OCI-LY3 (cell line): ENCODE data around the gene ANKRD13D.

Source experiments
- H2AFZ ChIP-seq: fragments of 200-600, 300-600 bp; shearing (Covaris generic); 2 replicates; pipeline ENCODE4 v1.6.0; 2014; ENCODE audit warnings: antibody characterized with exemption, low read depth, low read length
- H3K27ac ChIP-seq: fragments of 200-600, 300-600 bp; sonication (generic); 2 replicates; pipeline ENCODE4 v1.5.1; 2014; ENCODE audit warnings: mild to moderate bottlenecking, low read length, moderate library complexity, mixed read lengths
- H3K27me3 ChIP-seq: fragments of 200-600, 300-600 bp; sonication (generic); 2 replicates; pipeline ENCODE4 v1.6.1; 2014; ENCODE audit warnings: low read depth, low read length, mixed read lengths
- H3K36me3 ChIP-seq: fragments of 200-600, 300-600 bp; sonication (generic); replicated peaks from 2 replicates; pipeline ENCODE3; 2014; ENCODE audit warnings: low read depth, low read length, mixed read lengths
- H3K4me1 ChIP-seq: fragments of 300-600, 200-600 bp; sonication (generic); 2 replicates; pipeline ENCODE4 v1.6.1; 2014; ENCODE audit warnings: low read length, mixed read lengths
- H3K4me2 ChIP-seq: fragments of 200-600, 300-600 bp; sonication (generic); 2 replicates; pipeline ENCODE4 v1.6.1; 2014; ENCODE audit warnings: low read length, mixed read lengths
- H3K4me3 ChIP-seq: fragments of 300-600, 200-600 bp; sonication (generic); 2 replicates; pipeline ENCODE4 v1.5.1; 2014; ENCODE audit warnings: antibody characterized with exemption, mild to moderate bottlenecking, low read length, moderate library complexity
- H3K79me2 ChIP-seq: fragments of 300-600, 200-600 bp; shearing (Covaris generic); 2 replicates; pipeline ENCODE4 v1.6.1; 2014; ENCODE audit warnings: mild to moderate bottlenecking, low read length, mixed read lengths
- H3K9ac ChIP-seq: fragments of 300-600, 200-600 bp; shearing (Covaris generic); 2 replicates; pipeline ENCODE4 v1.6.0; 2014; ENCODE audit warnings: mild to moderate bottlenecking, low read length, moderate library complexity
- H3K9me3 ChIP-seq: fragments of 200-600, 300-600 bp; shearing (Covaris generic); 2 replicates; pipeline ENCODE4 v1.6.1; 2014; ENCODE audit warnings: low read length, mixed read lengths; ENCODE audit not compliant: insufficient read depth
- H4K20me1 ChIP-seq: fragments of 200-600, 300-600 bp; sonication (generic); 2 replicates; pipeline ENCODE4 v1.6.1; 2016; ENCODE audit warnings: low read length, mixed read lengths; ENCODE audit not compliant: insufficient read depth
- EZH2phosphoT487 ChIP-seq: fragments of 200-600 bp; shearing (Covaris generic); IDR thresholded peaks from 2 replicates; pipeline ENCODE4 v1.6.1; 2018; ENCODE audit warnings: antibody characterized with exemption, mixed run types, low read depth
- TF ChIP-seq, protein P1 (sequence below): fragments of 200-600, 300-600 bp; sonication (generic); IDR thresholded peaks from 2 replicates; pipeline ENCODE4 v1.5.1; 2014; ENCODE audit warnings: antibody characterized with exemption, low read length, low read depth

ANKRD13D gene

DNA sequence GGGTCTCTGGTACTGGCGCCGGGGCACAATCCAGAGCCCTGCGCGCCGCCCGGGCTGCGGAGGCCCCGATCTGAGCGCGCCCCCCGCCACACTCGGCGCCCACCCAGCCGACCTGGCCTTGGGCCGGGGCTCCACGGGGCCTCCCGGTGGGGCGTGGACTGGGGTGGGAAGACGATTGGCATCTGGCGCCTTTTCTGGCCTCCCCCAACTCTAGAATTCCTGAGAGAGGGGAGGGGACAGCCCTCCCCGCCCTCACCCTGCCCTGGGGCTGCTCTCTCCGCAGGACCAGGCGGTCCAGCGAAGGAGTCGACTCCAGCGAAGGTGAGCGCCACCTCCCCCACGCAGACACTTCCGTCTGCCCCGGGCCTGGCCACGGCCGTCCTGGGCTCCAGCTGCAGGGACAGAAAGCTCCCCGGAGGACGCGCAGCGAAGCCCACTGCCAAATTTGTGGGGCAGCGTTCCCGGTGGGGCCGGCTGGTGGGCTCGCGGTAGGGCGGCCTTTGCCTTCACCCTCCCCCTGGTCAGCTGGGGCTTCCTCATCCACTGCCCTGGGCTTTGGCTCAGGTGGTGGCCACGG is 14.8 kb downstream of the ANKRD13D start:
- TF ChIP-seq EZH2phosphoT487 = no peak
- TF ChIP-seq, protein P1, sequence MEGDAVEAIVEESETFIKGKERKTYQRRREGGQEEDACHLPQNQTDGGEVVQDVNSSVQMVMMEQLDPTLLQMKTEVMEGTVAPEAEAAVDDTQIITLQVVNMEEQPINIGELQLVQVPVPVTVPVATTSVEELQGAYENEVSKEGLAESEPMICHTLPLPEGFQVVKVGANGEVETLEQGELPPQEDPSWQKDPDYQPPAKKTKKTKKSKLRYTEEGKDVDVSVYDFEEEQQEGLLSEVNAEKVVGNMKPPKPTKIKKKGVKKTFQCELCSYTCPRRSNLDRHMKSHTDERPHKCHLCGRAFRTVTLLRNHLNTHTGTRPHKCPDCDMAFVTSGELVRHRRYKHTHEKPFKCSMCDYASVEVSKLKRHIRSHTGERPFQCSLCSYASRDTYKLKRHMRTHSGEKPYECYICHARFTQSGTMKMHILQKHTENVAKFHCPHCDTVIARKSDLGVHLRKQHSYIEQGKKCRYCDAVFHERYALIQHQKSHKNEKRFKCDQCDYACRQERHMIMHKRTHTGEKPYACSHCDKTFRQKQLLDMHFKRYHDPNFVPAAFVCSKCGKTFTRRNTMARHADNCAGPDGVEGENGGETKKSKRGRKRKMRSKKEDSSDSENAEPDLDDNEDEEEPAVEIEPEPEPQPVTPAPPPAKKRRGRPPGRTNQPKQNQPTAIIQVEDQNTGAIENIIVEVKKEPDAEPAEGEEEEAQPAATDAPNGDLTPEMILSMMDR = no peak
- Histone ChIP-seq H3K27me3 (no peaks in the 10 kb centered on the region), H3K36me3 (peaks cover 27% of the 10 kb centered on the region)

DNA sequence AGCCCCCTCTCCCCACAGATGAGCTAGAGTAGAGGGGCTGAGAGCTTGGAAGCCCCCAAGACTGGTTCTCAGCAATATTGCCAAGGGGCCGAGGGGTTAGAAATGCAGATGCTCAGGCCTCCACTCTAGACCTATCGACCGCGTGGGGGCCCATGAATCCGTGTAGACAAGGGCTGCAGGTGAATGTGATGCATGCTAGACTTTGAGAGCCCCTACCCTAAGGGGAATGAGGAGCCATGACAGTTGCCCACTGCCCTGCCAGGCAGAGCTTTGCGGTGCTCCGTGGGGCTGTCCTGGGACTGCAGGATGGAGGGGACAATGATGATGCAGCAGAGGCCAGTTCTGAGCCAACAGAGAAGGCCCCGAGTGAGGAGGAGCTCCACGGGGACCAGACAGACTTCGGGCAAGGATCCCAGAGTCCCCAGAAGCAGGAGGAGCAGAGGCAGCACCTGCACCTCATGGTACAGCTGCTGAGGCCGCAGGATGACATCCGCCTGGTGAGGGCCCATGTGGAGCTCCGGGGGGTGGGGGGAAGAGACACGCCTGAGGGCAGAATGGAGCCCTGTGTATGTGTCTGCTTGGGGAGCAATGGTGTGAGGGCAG is 15.5 kb downstream of the ANKRD13D start:
- H3K4me3 ChIP-seq = no peak overlapping the region
- peaks cover 21% of the 10 kb centered on the region for H3K36me3 ChIP-seq
- H3K27ac ChIP-seq = no peak overlapping the region
- H3K9me3 ChIP-seq = no peaks in the 10 kb centered on the region
- H2AFZ ChIP-seq = no peak overlapping the region
- no peak for TF ChIP-seq EZH2phosphoT487
- TF ChIP-seq, protein P1 = no peak
- no peaks in the 10 kb centered on the region for H4K20me1 ChIP-seq
- no peaks in the 10 kb centered on the region for H3K4me1 ChIP-seq
- H3K9ac ChIP-seq = no peak overlapping the region
- no peak overlapping the region for H3K4me2 ChIP-seq
- H3K27me3 ChIP-seq = no peaks in the 10 kb centered on the region
- H3K79me2 ChIP-seq = no peaks in the 10 kb centered on the region

More for the DNA sequence above, 14.8 kb downstream of the ANKRD13D start:
- H4K20me1 ChIP-seq = no peaks in the 10 kb centered on the region
- H3K4me1 ChIP-seq = no peaks in the 10 kb centered on the region
- H3K4me2 ChIP-seq = no peak overlapping the region
- H3K9ac ChIP-seq = no peak overlapping the region
- H3K79me2 ChIP-seq = no peaks in the 10 kb centered on the region
- no peak overlapping the region for H3K4me3 ChIP-seq
- no peak overlapping the region for H3K27ac ChIP-seq
- no peaks in the 10 kb centered on the region for H3K9me3 ChIP-seq
- H2AFZ ChIP-seq = no peak overlapping the region

DNA sequence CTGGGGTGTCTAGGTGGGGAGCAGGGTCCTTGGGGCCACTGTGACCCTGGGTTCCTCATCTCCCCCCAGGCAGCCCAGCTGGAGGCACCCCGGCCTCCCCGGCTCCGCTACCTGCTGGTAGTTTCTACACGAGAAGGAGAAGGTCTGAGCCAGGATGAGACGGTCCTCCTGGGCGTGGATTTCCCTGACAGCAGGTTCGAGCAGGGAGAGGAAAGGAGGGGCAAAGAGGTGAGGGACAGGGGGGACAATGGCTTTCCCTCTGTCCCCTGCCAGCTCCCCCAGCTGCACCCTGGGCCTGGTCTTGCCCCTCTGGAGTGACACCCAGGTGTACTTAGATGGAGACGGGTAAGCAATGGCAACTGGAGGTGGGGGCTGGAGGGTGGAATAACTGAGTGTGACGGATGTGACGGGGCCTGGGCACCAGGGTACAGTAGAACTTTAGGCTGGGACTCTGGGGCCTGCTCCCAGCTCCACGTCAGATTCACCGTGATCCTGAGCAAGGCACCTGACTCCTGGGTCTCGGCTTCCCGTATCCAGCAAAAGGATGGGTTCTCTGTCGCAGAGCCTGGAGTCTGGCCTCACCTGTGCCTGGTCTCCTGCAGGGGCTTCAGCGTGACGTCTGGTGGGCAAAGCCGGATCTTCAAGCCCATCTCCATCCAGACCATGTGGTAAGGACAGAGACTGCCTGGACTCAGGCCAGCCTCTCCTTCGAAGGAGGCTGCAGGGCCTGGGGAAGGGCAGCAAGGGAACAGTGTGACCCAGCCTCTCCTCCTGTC is 17.9 kb downstream of the ANKRD13D start:
- H2AFZ ChIP-seq = no peak overlapping the region
- peaks cover 6% of the 10 kb centered on the region for H3K36me3 ChIP-seq
- H3K4me2 ChIP-seq = no peak overlapping the region
- no peak overlapping the region for H3K9ac ChIP-seq
- H3K9me3 ChIP-seq = no peaks in the 10 kb centered on the region
- no peaks in the 10 kb centered on the region for H4K20me1 ChIP-seq
- H3K4me1 ChIP-seq = no peaks in the 10 kb centered on the region
- TF ChIP-seq, protein P1 = no peak
- TF ChIP-seq EZH2phosphoT487 = no peak
- H3K4me3 ChIP-seq = no peak overlapping the region
- H3K27me3 ChIP-seq = no peaks in the 10 kb centered on the region
- no peak overlapping the region for H3K27ac ChIP-seq
- no peaks in the 10 kb centered on the region for H3K79me2 ChIP-seq

DNA sequence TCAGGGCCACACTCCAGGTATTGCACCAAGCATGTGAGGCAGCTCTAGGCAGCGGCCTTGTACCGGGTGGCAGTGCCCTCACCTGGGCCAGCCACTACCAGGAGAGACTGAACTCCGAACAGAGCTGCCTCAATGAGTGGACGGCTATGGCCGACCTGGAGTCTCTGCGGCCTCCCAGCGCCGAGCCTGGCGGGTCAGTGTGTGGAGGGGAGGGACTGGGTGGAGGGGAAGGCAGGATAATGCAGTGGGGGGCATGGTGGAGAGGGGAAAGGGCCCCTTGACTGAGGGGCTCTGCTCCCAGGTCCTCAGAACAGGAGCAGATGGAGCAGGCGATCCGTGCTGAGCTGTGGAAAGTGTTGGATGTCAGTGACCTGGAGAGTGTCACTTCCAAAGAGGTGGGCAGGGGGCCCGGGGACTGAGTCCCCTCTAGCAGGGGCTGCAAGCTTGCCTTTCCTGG is 18.5 kb downstream of the ANKRD13D start:
- TF ChIP-seq, protein P1 = no peak
- TF ChIP-seq EZH2phosphoT487 = no peak
- H3K27me3 ChIP-seq = no peaks in the 10 kb centered on the region
- H3K9ac ChIP-seq = no peak overlapping the region
- no peak overlapping the region for H3K4me3 ChIP-seq
- H3K27ac ChIP-seq = no peak overlapping the region
- no peaks in the 10 kb centered on the region for H3K4me1 ChIP-seq
- no peaks in the 10 kb centered on the region for H4K20me1 ChIP-seq
- H2AFZ ChIP-seq = no peak overlapping the region
- peaks cover 4% of the 10 kb centered on the region for H3K36me3 ChIP-seq
- H3K4me2 ChIP-seq = no peak overlapping the region
- no peaks in the 10 kb centered on the region for H3K79me2 ChIP-seq
- H3K9me3 ChIP-seq = no peaks in the 10 kb centered on the region
